NCI-H1092 treated with DMSO at 0.1 percent for 48 hours (cell line): Measurements from ENCODE around the gene MYO5A.
"Not testable (repeated sequence)": the region's sequence is repeated elsewhere in the genome, so short reads cannot be mapped to it uniquely, and the experiment has no call there.

Source experiments
- DNase-seq: peaks from one replicate; lab custom pipeline; 2025; lab: John Stamatoyannopoulos, UW

MYO5A gene

DNA sequence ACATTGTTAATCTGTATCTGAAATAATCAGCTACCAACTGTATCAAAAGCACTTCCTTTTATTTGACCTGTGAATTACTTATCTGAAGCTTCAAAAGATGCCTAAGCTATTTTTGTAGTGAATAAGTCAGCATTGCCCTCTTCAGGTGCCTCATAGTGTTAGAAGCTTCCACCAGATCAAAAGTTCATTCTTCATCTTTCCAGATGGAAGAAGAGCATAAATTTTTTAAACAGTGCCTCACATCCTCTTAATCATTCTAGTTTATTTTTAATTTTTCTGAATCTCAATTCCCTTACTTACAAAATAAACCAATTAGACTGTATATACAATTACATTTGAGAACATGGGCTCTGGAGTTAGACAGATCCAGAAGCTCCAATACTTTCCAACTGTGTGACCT, 65.0 kb downstream of the MYO5A start:
- DNase-seq, result no peak

DNA sequence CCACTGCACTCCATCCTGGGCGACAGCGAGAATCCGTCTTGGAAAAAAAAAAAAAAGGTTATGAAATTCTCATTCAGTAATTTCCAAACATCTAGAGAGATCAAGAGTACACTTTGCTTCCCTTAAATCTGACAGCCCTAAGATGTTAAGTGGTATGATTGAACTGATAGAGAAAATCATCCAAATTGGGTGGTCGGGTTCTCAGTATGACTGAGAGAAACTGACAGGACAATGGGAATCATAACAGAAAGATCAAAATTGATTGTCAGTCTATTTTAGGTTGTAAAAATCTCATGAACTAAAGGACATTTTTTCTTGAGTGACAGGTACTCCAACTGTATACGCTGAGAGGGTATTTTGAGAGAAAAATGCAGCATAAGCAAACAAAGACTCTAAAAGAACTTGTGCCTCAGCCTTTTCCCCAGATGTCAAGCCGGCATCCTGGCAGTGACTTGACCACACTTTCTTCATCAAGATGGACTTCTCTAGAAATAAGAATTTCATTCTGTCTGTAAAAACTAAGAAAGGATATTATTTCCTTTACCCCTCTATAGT, 65.8 kb downstream of the MYO5A start:
- no peak for DNase-seq

DNA sequence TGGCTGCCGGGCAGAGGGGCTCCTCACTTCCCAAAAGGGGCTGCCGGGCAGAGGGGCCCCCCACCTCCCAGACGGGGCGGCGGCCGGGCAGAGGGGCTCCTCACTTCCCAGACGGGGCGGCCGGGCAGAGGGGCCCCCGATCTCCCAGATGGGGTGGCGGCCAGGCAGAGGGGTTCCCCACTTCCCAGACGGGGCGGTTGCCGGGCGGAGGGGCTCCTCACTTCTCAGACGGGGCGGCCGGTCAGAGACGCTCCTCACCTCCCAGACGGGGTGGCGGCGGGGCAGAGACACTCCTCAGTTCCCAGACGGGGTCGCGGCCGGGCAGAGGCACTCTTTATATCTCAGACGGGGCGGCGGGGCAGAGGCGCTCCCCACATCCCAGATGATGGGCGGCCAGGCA, 69.0 kb downstream of the MYO5A start:
- DNase-seq, result not testable (repeated sequence)

DNA sequence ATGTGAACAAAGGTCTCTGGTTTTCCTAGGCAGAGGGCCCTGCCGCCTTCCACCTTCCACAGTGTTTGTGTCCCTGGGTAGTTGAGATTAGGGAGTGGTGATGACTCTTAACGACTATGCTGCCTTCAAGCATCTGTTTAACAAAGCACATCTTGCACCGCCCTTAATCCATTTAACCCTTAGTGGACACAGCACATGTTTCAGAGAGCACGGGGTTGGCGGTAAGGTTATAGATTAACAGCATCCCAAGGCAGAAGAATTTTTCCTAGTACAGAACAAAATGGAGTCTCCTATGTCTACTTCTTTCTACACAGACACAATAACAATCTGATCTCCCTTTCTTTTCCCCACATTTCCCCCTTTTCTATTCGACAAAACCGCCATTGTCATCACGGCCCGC, 69.4 kb downstream of the MYO5A start:
- not testable (repeated sequence) for DNase-seq

DNA sequence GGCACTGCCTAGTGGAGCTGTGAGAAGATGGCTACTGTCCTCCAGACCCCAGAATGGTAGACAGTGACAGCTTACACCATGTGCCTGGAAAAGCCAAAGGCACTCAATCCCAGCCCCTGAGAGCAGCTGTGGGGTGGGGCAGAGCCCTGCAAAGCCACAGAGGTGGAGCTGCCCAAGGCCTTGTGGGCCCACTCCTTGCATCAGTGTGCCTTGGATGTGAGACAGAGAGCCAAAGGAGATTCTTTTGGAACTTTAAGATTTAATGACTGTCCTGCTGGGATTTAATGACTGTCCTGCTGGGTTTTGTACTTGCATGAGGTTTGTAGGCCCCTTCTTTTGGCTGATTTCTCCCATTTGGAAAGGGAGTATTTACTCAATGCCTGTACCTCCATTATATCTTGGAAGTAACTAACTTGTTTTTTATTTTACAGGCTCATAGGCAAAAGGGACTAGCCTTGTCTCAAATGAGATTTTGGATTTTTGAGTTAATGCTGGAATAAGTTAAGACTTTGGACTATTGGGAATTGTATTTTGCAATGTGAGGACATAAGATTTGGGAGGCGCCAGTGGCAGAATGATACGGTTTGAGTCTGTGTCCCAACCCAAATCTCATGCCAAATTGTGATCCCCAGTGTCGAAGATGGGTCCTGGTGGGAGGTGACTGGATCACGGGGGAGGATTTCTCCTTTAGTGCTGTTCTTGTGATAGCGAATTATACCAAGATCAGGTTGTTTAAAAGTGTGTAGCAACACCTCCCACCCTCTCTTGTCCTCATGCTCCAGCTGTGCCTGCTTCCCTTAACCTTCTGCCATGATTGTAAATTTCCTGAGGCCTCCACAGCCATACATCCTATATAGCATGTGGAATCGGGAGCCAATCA, 80.4 kb downstream of the MYO5A start:
- no peak for DNase-seq

DNA sequence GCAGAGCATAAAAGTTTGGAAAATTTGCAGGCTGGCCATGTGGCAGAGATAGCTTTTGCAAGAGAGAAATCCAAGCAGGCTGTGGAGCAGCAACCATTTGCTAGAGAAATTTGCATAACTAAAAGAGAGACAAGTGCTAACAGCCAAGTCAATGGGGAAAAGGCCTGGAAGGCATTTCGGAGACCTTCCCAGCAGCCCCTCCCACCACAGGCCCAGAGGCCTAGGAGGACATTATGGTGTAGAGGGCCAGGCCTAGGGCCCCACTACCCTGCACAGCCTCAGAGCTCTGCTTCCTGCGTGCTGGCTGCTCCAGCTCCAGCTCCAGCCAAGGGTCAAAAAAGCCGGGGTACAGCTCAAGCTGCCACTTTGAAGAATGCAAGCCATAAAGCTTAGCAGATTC, 82.7 kb downstream of the MYO5A start:
- DNase-seq, result no peak

DNA sequence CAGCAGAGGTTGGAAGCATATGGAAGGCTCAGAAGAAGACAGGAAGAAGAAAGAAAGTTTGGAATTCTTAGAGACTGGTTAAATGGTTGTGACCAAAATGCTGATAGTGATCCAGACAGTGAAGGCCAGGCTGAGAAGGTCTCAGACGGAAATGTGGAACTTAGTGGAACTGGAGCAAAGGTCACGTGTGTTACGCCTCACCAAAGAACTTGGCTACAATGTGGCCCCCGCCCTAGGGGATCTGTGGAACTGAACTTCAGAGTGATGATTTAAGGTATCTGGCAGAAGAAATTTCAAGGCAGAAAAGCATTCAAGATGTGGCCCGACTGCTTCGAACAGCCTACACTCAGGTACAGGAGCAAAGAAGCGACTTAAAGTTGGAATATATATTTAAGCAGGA, 83.1 kb downstream of the MYO5A start:
- DNase-seq, result no peak

DNA sequence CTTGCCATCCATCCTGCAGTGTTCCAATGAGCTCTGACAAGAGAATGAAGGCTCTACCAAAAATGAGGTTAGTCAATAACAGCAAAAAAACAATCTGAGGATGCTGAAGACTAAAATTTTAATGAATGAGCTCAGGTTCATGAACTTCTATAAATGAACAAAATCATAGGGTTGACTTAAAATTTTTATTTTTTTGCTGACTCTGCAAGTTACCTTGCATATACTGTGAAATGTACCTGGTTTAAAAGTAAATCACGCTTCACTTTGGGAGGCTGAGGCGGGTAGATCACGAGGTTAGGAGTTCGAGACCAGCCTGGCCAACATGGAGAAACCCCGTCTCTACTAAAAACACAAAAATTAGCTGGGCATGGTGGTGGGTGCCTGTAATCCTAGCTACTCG, 85.5 kb downstream of the MYO5A start:
- DNase-seq, result not testable (repeated sequence)

DNA sequence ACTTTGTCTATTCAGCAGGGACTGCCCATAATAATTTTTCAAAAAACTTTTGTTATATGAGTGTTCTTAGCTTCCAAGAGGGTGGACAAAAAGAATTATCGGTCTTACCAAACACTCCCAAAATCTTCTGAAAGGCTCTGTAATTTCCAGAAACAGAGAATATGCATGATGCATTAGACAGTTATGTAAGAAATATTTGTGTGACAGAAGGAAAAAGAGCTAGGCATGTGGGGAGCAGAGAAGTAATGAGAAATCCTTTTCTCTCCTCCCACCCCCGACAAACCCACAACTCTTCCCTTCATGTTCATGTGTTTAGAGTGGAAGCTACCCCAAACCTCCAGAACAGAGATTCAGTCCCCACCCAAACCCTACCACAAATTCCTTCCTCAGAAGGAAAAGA, 86.8 kb downstream of the MYO5A start:
- DNase-seq, result no peak

DNA sequence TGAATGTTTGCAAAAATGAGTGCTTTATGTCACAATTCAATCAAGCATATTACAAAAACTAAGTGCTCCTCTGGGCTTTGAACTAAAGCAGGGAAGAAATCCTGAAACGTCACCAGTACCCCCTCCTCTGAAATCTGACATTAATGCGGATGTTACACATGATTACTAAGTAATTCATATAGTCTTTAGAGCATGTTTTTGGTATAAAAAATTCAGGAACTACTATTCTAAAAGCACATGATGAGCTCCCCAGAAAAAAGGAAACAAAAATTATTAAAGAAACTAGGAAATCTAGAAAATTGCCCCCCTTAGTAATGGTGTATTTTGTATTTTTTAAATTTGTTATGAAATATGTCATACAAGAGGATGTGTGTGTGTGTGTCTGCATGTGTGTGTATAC, 87.7 kb downstream of the MYO5A start:
- DNase-seq, result no peak

DNA sequence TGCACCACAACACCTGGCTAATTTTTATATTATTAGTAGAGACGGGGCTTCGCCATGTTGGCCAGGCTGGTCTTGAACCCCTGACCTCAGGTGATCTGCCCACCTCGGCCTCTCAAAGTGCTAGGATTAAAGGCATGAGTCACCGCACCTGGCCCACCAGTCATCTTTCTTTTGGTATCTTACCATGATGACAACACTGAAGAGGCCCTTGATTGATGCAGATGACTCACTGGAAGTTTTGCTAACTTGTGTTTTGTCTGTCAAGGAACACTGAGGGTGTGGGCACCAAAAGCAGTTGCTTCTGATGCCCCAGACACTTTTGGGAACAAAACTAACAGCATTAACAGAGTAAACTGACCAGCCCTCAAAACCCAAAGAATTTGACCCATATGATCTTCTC, 88.3 kb downstream of the MYO5A start:
- no peak for DNase-seq

DNA sequence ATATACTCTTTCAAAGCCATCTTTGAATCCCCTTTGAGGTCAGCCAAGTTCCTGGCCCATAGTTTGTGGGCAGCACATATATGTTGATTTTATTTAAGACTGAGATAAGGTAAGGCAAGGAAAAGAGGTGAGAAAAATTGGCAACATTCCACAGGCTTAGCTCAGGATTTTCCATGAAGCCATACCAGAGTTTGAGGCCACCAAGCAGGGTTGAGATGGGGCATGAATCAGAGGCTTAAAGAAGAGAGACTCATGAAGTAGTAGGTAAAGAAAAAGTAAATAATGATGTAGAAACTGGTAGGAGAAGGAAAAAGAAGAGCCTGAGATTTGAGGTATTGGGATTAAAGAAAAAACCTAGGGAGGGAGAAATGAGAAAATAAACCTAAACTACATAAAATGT, 89.2 kb downstream of the MYO5A start:
- DNase-seq, result no peak

DNA sequence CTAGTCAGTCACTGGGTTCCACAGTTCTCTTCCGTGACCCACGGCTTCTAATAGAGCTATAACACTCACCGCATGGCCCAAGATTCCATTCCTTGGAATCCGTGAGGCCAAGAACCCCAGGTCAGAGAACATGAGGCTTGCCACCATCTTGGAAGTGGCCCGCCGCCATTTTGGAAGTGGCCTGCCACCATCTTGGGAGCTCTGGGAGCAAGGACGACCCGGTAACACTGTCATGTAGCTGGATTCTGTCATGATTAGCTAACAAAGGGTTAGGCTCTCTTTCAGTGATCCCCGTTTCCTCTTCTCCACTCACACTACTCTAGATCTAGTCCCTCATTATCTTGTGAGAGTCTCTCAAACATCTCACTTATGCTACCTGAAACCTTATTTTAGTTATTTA, 89.6 kb downstream of the MYO5A start:
- DNase-seq, result not testable (repeated sequence)

DNA sequence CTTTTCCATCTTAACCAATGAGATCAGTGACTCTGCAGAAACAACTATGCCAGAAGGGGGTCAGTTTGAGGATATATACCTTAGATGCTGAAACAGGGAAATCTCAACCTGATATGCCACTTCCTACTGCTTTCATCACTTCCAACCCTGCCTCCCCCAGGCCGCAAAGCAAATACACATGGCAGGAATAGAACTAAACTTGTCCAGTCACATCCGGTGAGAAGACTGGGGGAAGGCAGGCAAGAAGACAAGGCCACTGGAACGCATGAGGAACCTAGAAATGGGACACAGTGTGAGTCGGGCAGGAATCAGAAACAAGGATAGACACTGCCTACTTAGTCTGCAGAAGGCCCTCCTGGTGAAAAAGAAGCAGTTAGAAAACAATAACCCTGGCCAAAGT, 90.6 kb downstream of the MYO5A start:
- DNase-seq, result no peak

DNA sequence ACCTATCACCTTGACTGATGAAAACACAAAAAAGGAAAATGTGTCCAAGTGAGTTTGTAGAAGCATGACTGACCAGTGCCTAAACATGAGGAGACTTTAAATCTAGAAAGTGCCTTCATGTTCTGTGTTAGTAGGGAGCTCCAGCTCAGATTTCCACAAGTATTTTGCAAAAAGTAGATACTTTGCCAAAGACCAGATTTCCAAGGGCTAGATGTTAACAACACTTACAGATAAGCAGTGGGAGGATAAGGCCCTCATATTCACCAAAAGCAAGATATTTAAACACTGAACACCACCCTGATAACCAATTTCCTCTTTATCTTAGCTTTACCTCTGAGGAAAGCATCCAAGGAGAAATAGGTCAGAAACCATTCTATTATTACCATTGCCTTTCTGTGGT, 91.0 kb downstream of the MYO5A start:
- no peak for DNase-seq

DNA sequence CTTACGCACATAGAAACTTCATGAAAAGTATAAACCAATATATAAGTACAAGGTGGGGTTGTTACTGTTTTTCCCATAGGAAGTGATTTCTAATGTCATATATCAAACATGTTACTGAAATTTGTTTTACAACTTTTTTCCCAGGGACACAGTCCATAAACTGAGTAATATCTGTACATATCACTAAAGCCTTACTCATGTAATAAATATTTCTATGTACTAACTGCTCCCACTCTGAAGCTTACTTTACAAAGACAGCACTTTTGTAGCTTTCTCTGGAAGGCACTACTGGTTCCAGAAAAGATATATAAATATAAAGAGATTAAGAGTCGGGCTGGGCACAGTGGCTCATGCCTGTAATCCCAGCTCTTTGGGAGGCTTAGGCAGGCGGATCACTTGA, 91.7 kb downstream of the MYO5A start:
- no peak for DNase-seq

DNA sequence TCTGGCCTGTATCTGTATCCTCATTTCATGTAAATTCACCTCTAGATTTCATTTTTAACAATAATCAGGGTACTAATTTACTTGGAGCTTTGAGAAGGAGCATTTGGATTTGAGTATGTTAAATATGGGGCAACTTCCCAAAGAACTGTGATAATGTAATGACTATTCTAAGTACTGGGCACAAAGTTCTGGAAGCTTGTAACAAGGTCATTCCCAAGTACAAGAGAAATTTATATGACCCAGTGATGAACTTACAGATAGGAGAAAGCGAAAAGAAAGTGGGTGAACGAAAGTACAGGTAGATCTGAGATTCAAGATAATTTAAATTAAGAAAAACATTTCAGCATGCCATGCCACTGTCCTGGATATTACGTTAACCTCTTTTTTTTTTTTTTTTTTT, 93.8 kb downstream of the MYO5A start:
- no peak for DNase-seq

DNA sequence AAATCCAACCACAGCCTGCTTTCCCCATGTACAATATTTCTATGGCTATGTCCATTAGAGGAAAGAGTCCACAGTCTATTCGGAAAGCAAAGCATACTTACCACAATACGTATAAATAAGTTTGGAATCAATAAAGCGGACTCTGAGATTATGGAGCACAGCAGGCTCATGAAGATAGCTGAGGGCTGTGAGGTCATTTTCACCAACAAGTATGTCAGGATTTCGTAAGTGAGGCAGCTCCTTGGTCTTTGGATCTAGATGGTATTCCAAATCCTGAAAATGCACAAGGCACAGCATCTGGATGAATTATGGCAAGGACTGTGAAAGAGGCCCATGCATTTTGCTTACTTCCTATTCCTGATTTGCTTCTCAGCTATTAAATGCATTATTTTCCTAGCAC, 100.4 kb downstream of the MYO5A start:
- no peak for DNase-seq

DNA sequence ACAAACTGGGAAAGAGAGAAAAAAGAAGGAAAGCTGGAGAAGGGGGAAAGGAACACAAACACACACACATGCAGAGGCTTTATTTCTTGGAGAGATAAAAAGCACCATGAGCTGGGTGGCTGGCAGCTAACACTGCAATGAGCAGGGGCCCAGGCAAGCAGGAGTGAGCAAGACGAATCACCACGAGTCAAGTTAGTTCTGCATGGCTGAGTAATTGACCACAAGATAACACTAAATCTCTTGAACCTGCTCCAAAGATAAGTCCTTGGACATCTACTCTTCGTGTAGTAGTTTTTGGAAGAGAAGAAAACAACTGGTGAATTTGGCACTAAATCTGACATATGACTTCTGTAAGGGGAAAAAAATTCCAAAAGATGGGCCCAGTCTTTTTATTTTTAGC, 100.9 kb downstream of the MYO5A start:
- DNase-seq, result no peak

DNA sequence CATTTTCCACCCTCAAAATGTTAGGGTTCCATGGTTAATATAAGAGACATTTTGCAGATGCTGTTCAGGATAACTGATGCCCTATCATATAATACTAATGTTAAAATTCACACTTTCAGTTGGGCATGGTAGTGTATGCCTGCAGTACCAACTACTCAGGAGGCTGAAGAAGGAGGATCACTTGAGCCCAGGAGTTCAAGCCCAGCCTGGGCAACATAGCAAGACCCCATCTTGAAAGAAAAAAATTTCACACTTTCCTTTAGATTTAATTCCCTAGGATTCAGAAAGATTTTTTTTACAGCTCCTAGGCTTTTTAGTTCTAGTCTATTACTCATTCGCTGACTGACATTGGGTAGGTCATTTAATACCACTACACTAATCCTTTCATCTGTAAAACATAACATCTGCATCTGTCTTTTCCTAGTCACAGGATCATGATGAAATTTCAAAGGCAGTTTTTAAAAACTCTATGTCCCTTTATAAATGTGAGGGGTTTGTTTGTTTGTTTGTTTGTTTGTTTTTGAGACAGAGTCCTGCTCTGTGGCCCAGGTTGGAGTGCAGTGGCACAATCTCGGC, 103.7 kb downstream of the MYO5A start:
- no peak for DNase-seq

DNA sequence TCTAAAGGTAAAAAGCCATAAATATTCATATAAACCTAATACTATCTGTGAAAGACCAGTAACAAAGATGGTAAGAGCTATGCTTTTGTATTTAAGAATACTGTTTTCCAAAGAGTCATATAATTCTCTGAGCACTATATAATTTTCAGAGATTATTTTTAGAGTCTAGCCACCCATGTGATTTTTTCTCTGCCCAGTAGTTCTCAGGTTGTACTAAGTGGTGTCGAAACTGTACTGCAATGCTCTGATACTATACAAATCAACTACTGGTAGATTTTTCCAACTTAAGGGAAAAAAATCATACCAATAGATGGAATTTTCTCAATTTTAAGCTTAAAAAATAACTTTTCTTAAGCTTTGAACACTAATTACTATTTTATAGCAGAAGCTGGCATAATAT, 104.8 kb downstream of the MYO5A start:
- DNase-seq, result no peak

DNA sequence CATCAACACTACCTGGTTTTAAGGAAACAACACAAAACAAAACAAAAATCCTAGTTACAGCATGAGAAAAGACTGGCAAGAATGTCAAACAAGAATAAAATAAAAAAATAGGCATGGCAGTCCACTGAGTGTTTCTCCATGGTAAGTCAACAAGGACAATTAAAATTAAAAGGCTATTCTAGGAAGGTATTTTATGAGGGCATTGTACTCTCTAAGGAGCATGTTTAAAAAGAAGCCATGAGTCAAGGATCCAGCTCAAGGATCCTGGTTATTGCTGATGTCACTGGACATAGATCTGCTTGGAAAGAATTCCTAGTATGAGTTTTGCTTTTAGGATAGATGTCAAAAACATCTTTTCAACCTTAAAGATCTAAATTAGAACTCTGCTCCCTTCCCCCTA, 106.7 kb downstream of the MYO5A start:
- DNase-seq, result no peak

DNA sequence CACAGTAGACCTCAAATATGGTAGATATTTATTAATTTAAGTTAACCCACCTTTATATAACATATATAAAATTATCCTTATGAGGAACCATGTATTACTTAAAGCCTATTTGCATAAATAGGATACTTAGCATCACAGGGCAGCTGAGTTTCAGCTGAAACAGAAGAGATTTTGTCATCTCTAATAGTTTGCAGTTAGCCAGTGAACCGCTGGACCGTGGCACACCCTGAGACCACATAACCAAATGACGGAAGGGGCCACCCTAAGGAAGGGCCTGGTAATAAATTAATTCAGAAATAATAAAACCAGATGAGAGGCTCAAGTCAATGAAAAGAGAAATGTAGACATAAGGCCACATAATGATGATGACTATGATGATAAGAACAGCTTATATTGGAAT, 107.7 kb downstream of the MYO5A start:
- DNase-seq, result no peak

DNA sequence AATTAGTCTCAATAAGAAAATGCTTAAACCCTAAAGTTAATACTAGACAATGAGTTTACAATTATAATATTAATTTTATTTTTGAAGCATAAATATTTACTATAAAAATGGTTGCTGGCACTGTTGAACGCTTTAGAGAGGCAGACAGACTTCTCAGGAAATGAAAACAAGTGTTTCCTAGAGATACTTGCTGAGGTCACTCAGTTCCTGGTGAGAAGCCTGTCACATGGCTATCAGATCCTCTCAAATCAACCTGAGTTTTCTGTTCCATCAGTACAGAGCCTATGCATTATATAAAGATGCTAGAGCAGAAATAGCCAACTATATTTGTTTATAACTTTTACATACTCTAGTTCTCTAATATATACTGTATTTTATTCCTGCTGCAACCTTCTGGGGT, 109.2 kb downstream of the MYO5A start:
- no peak for DNase-seq
